Adrenal gland (tissue), 5 donors: ENCODE measurements around the gene ZFP36L1.

ENCODE experiments used
- POLR2A ChIP-seq, 2 donors: fragments of 450-650 bp; IDR thresholded peaks; one replicate each; pipeline ENCODE4 v1.6.1; 2017; ENCODE audit warnings: antibody characterized with exemption in 2 of 2, mild to moderate bottlenecking in 2 of 2, moderate library complexity in 1 of 2
- TF ChIP-seq, protein P1 (sequence below), 6 experiments: fragments of 450-650 bp in 4 of 6; fragments of 200-600 bp in 2 of 6; sonication (generic) in 1 of 6; IDR thresholded peaks; 1 replicate in 5 of 6; 2 replicates in 1 of 6; pipeline versions ENCODE4 v1.5.1 to v1.8.0; 2016 to 2021; ENCODE audit warnings: antibody characterized with exemption in 6 of 6, mild to moderate bottlenecking in 2 of 6, moderate library complexity in 1 of 6
- donor health status: DM: no; HTN: no; CAD: no.

DNA sequence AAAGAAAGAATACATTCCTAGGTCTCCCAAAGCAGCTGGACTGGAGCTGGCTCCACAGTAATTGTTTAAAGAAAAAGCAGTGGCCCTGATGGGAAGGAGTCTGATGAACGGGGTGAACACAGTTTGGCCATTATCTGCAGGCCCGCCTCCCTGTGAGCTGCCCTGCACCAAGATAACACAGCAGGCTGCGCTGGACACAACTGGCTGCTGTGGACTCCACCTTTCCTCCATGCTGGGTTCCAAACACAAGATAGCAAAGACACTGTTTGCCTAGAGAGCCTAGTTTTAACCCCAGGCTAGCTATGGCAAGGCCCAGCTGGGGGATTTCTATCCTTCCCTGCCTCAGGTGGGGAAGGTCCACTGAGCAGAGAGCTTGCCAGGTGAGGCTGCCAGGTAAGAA is 34.6 kb downstream of the ZFP36L1 start:
- TF ChIP-seq, protein P1, sequence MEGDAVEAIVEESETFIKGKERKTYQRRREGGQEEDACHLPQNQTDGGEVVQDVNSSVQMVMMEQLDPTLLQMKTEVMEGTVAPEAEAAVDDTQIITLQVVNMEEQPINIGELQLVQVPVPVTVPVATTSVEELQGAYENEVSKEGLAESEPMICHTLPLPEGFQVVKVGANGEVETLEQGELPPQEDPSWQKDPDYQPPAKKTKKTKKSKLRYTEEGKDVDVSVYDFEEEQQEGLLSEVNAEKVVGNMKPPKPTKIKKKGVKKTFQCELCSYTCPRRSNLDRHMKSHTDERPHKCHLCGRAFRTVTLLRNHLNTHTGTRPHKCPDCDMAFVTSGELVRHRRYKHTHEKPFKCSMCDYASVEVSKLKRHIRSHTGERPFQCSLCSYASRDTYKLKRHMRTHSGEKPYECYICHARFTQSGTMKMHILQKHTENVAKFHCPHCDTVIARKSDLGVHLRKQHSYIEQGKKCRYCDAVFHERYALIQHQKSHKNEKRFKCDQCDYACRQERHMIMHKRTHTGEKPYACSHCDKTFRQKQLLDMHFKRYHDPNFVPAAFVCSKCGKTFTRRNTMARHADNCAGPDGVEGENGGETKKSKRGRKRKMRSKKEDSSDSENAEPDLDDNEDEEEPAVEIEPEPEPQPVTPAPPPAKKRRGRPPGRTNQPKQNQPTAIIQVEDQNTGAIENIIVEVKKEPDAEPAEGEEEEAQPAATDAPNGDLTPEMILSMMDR (IDR thresholded peaks at IDR 0.05), result no peak
- no peak for TF ChIP-seq POLR2A (IDR thresholded peaks at IDR 0.05)
